H1 (cell line): ENCODE results near the gene MAVS. TPM values are rescaled to one million over a fixed set of nuclear protein-coding genes. Genes with fewer than 3 reads are reported as not detected.

Experiments
- BACH1 ChIP-seq: IDR thresholded peaks from 2 replicates; pipeline ENCODE4 v1.6.1; 2012; ENCODE audit warnings: low read length, improper control_type of control experiment
- CHD7 ChIP-seq: fragments of 300-600 bp; sonication (generic); IDR thresholded peaks from 2 replicates; pipeline ENCODE4 v1.7.1; 2012; ENCODE audit warnings: low read length, moderate library complexity, mild to moderate bottlenecking, inconsistent platforms; ENCODE audit not compliant: insufficient replicate concordance
- FOSL1 ChIP-seq: IDR thresholded peaks from 2 replicates; pipeline ENCODE4 v1.6.1; 2011; ENCODE audit warnings: mild to moderate bottlenecking, low read depth, low read length, moderate library complexity; ENCODE audit not compliant: insufficient read depth
- JUND ChIP-seq: IDR thresholded peaks from 2 replicates; pipeline ENCODE4 v1.6.1; 2011; ENCODE audit warnings: mild to moderate bottlenecking, improper control_type of control experiment, low read length
- KDM4A ChIP-seq: IDR thresholded peaks from one replicate; pipeline ENCODE4 v1.7.1; 2012; ENCODE audit warnings: low read depth, mild to moderate bottlenecking, moderate library complexity, low read length, inconsistent platforms; ENCODE audit not compliant: severe bottlenecking
- KDM5A ChIP-seq: fragments of 200-600 bp; IDR thresholded peaks from 2 replicates; pipeline ENCODE4 v1.7.1; 2012; ENCODE audit warnings: mild to moderate bottlenecking, low read length, inconsistent platforms, mixed read lengths
- POLR2A ChIP-seq, 2 experiments: IDR thresholded peaks; 1 replicate in 1 of 2; 2 replicates in 1 of 2; pipeline ENCODE4 v1.6.1; 2011; ENCODE audit warnings: low read depth in 2 of 2, low read length in 2 of 2, mild to moderate bottlenecking in 2 of 2; ENCODE audit errors: control extremely low read depth in 1 of 2
- SIRT6 ChIP-seq: IDR thresholded peaks from one replicate; pipeline ENCODE4 v1.7.1; 2012; ENCODE audit warnings: low read length, inconsistent platforms
- SP4 ChIP-seq: IDR thresholded peaks from 2 replicates; pipeline ENCODE4 v1.6.1; 2012; ENCODE audit warnings: low read length, inconsistent platforms
- polyA plus RNA-seq, 7 experiments: library from polyadenylated mRNA; depleted of rRNA in 3 of 7; stranded (reverse) in 5 of 7; unstranded in 2 of 7; fragments of >200 nt in 5 of 7; fragments of 200-250 nt in 2 of 7; gene quantifications; 1 replicate in 5 of 7; 2 replicates in 1 of 7; 4 replicates in 1 of 7; pipeline versions ENCODE4 v1.2.1 to v1.2.3, GENCODE V29; 2011 to 2013; ENCODE audit warnings: missing spikeins in 2 of 7, mixed read lengths in 2 of 7
- total RNA-seq: library from RNA; stranded (reverse); fragmentation: NEBNext Ultra II Directional; extraction: Animal tissue kit (Norgen Biotek cat#: 25700); gene quantifications from 2 replicates; pipeline ENCODE4 v1.2.1, GENCODE V29; 2021

Gene MAVS
- total and polyA plus RNA-seq, 2 of the 8 experiments (the other 6 are each of a cell fraction or from before 2014, with no cell fraction given): 9.9 to 24.3 TPM

- TF ChIP-seq SIRT6: no peak
- TF ChIP-seq POLR2A (IDR thresholded peaks at IDR 0.05; ENCODE audit: control extremely low read depth in 1 of 2, low read depth in 2 of 2, low read length in 2 of 2): no peak
- TF ChIP-seq FOSL1: no peak
- no peak for TF ChIP-seq KDM5A
- no peak for TF ChIP-seq CHD7
- no peak for TF ChIP-seq BACH1
- TF ChIP-seq KDM4A: no peak
- TF ChIP-seq JUND: no peak
- TF ChIP-seq SP4: no peak
- TF ChIP-seq, all 59 proteins: peak for 0
Measured at GRCh38 chr20:3901706-3902440, 55.2 kb downstream of the MAVS start (continued).
